SK-N-SH (cell line): Measurements from ENCODE around the gene MAD1L1. TPM values are rescaled to one million over a fixed set of nuclear protein-coding genes. Genes with fewer than 3 reads are reported as not detected.

ENCODE experiments used
- CTCF ChIA-PET: fragments of 300-600, 350-600 bp; formaldehyde crosslinking; extraction: SDS; loops from one replicate; lab custom pipeline; 2021; lab: Yijun Ruan, JAX
- POLR2A ChIA-PET: fragments of 350-600 bp; sonication (Branson Sonifier 250); formaldehyde crosslinking; extraction: SDS; loops from one replicate; lab custom pipeline; 2020; ENCODE audit warnings: antibody characterized with exemption, inconsistent platforms; lab: Yijun Ruan, JAX
- DNase-seq: peaks from one replicate; pipeline ENCODE4 v3.0.0; 2012
- H2AFZ ChIP-seq: fragments of 200-600 bp; sonication (generic); 2 replicates; pipeline ENCODE4 v1.8.1; 2016; ENCODE audit warnings: antibody characterized with exemption, mild to moderate bottlenecking, low read depth
- H3F3A ChIP-seq: fragments of 200-600 bp; sonication (generic); replicated peaks from 2 replicates; pipeline ENCODE3; 2016; ENCODE audit warnings: antibody characterized with exemption, mild to moderate bottlenecking; ENCODE audit not compliant: insufficient read depth
- H3K27ac ChIP-seq, 2 experiments: fragments of 200-500 bp in 1 of 2; fragments of 200-600 bp in 1 of 2; sonication (Bioruptor generic) in 1 of 2; sonication (generic), shearing (Covaris generic) in 1 of 2; 2 replicates each; pipeline versions ENCODE4 v1.5.1 to v1.6.1; 2014 to 2016; ENCODE audit warnings: low read depth in 2 of 2, inconsistent platforms in 1 of 2, low read length in 1 of 2, mild to moderate bottlenecking in 1 of 2, mixed read lengths in 1 of 2
- H3K27me3 ChIP-seq: fragments of 200-600 bp; sonication (generic), shearing (Covaris generic); 2 replicates; pipeline ENCODE4 v1.6.1; 2016; ENCODE audit warnings: mixed run types; ENCODE audit not compliant: insufficient read depth
- H3K36me3 ChIP-seq, 2 experiments: fragments of 200-500 bp in 1 of 2; fragments of 200-600 bp in 1 of 2; sonication (Bioruptor generic) in 1 of 2; sonication (generic) in 1 of 2; replicated peaks in 1 of 2; 2 replicates each; pipeline versions ENCODE3 to v1.5.1; 2014 to 2016; ENCODE audit warnings: low read length in 1 of 2, mild to moderate bottlenecking in 1 of 2; ENCODE audit not compliant: insufficient read depth in 2 of 2, control insufficient read depth in 1 of 2
- H3K4me1 ChIP-seq, 2 experiments: fragments of 200-500 bp in 1 of 2; fragments of 200-600 bp in 1 of 2; sonication (Bioruptor generic) in 1 of 2; sonication (generic), shearing (Covaris generic) in 1 of 2; 2 replicates each; pipeline versions ENCODE4 v1.5.1 to v1.6.1; 2014 to 2016; ENCODE audit warnings: low read depth in 1 of 2, low read length in 1 of 2, mixed run types in 1 of 2; ENCODE audit not compliant: insufficient read depth in 2 of 2, control insufficient read depth in 1 of 2
- H3K4me2 ChIP-seq: fragments of 200-600 bp; sonication (generic), shearing (Covaris generic); 2 replicates; pipeline ENCODE4 v1.6.1; 2017; ENCODE audit warnings: mixed run types
- H3K4me3 ChIP-seq, 2 experiments: fragments of 200-500 bp in 1 of 2; fragments of 200-600 bp in 1 of 2; sonication (Bioruptor generic) in 1 of 2; sonication (generic), shearing (Covaris generic) in 1 of 2; 2 replicates each; pipeline versions ENCODE4 v1.5.1 to v1.8.1; 2014 to 2016; ENCODE audit warnings: low read depth in 2 of 2, inconsistent platforms in 1 of 2, low read length in 1 of 2, mild to moderate bottlenecking in 1 of 2, mixed read lengths in 1 of 2, moderate library complexity in 1 of 2
- H3K79me2 ChIP-seq: fragments of 200-600 bp; sonication (generic); 2 replicates; pipeline ENCODE4 v1.8.1; 2017; ENCODE audit warnings: mild to moderate bottlenecking; ENCODE audit not compliant: insufficient read depth
- H3K9ac ChIP-seq: fragments of 200-600 bp; sonication (generic); 2 replicates; pipeline ENCODE4 v1.6.1; 2017; ENCODE audit warnings: mixed run types
- H3K9me2 ChIP-seq: fragments of 200-600 bp; sonication (generic); 2 replicates; pipeline ENCODE4 v1.6.1; 2017; ENCODE audit warnings: mixed run types
- H3K9me3 ChIP-seq: fragments of 200-600 bp; sonication (generic); 2 replicates; pipeline ENCODE4 v1.6.1; 2017; ENCODE audit warnings: mixed run types, mild to moderate bottlenecking, moderate library complexity
- H4K20me1 ChIP-seq: fragments of 200-600 bp; sonication (generic); 2 replicates; pipeline ENCODE4 v1.6.1; 2017; ENCODE audit warnings: mild to moderate bottlenecking, mixed run types; ENCODE audit not compliant: insufficient read depth
- CHD2 ChIP-seq: fragments of 150-350 bp; IDR thresholded peaks from 2 replicates; pipeline ENCODE4 v1.6.1; 2018; ENCODE audit warnings: low read length; ENCODE audit not compliant: partially characterized antibody
- EP300 ChIP-seq, 2 experiments: IDR thresholded peaks; 2 replicates each; pipeline versions ENCODE4 v1.4.0 to v1.6.1; 2012; ENCODE audit warnings: borderline replicate concordance in 1 of 2, low read depth in 1 of 2, low read length in 1 of 2
- EZH2phosphoT487 ChIP-seq: fragments of 200-600 bp; sonication (generic); IDR thresholded peaks from 2 replicates; pipeline ENCODE4 v1.6.1; 2017; ENCODE audit warnings: low read depth, mixed run types, mild to moderate bottlenecking, antibody characterized with exemption, moderate library complexity, borderline replicate concordance
- FOXJ3 ChIP-seq: sonication (generic); formaldehyde crosslinking; IDR thresholded peaks from 2 replicates; pipeline ENCODE4 v1.5.1; 2020; ENCODE audit warnings: mild to moderate bottlenecking, missing genetic modification reagents
- MXI1 ChIP-seq: IDR thresholded peaks from 2 replicates; pipeline ENCODE4 v1.6.1; 2012; ENCODE audit warnings: mild to moderate bottlenecking, low read depth, low read length, improper control_type of control experiment
- NFIC ChIP-seq: IDR thresholded peaks from 2 replicates; pipeline ENCODE4 v1.4.0; 2012; ENCODE audit warnings: borderline replicate concordance
- RAD21 ChIP-seq: IDR thresholded peaks from 2 replicates; pipeline ENCODE4 v1.6.1; 2012; ENCODE audit warnings: mild to moderate bottlenecking, low read length
- RCOR1 ChIP-seq: fragments of 150-350 bp; IDR thresholded peaks from 2 replicates; pipeline ENCODE4 v1.6.1; 2017; ENCODE audit warnings: antibody characterized with exemption, low read length
- RFX5 ChIP-seq: IDR thresholded peaks from 2 replicates; pipeline ENCODE4 v1.6.1; 2012; ENCODE audit warnings: mild to moderate bottlenecking, improper control_type of control experiment, low read length
- RXRA ChIP-seq: IDR thresholded peaks from 2 replicates; pipeline ENCODE4 v1.4.0; 2012; ENCODE audit warnings: low read depth, mild to moderate bottlenecking, borderline replicate concordance
- SMC3 ChIP-seq: IDR thresholded peaks from 2 replicates; pipeline ENCODE4 v1.6.1; 2012; ENCODE audit warnings: low read depth, low read length, improper control_type of control experiment
- WGBS: methylation state at CpG from one replicate; pipeline ENCODE4 v1.1.6; 2017; ENCODE audit warnings: low lambda C conversion rate; 5-methylcytosine and 5-hydroxymethylcytosine counted together
- polyA plus RNA-seq, 3 experiments: library from polyadenylated mRNA; depleted of rRNA; stranded (reverse); fragments of >200 nt; gene quantifications; 2 replicates each; pipeline ENCODE4 v1.2.3, GENCODE V29; 2012
- TF ChIP-seq, protein P1 (sequence below): IDR thresholded peaks from 2 replicates; pipeline ENCODE4 v1.4.0; 2012; ENCODE audit warnings: low read depth, borderline replicate concordance
- TF ChIP-seq, protein P2 (sequence below): IDR thresholded peaks from 2 replicates; pipeline ENCODE4 v1.4.0; 2012; ENCODE audit warnings: low read depth, borderline replicate concordance
- TF ChIP-seq, protein P3 (sequence below): IDR thresholded peaks from 2 replicates; pipeline ENCODE4 v1.6.1; 2012; ENCODE audit warnings: mild to moderate bottlenecking, low read depth, low read length, moderate library complexity
- TF ChIP-seq, protein P4 (sequence below): IDR thresholded peaks from 2 replicates; pipeline ENCODE4; 2012

The MAD1L1 gene
- polyA plus RNA-seq, 1 of the 3 experiments (the other 2 are of a cell fraction): 46.2 TPM

DNA sequence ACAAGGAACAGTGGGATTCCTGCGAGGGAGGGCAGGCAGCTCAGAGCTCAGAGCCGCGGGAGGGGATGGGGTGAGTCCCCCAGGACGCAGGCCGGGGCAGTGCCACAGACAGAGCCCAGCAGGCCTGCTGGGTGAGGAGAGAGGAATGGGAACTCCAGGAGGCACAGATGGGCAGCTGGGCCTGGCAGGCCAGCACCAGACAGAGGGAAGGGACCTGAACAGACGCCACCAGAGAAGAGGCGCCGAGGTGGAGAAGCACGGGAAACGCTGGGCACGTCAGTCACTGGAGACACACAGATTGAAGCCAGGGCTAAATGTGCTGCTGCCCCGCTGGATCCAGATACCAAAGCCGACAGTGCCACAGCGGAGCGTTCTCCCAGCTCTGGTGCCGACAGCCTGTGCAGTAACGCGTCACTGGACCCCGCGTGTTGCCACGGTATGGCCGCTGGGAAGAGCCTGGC is 225.8 kb downstream of the MAD1L1 start:
- WGBS: 91% methylated on average over 22 of the region's 22 CpGs
- H2AFZ ChIP-seq: no peak overlapping the region
- H3K4me2 ChIP-seq: no peak overlapping the region
- CTCF ChIA-PET: interaction anchor here (1.0 to 1.4 kb wide), 3 partner anchors 52 to 342 kb away, joined by 3 read pairs; no protein-coding TSS in a partner anchor
- POLR2A ChIA-PET: no interaction called here
- peaks cover 0 to 85% of the 10 kb centered on the region in 2 experiments; a peak in 1 of 4 replicates for H3K4me1 ChIP-seq
- H3K27me3 ChIP-seq: no peaks in the 10 kb centered on the region
- H3F3A ChIP-seq: no peaks in the 10 kb centered on the region
- TF ChIP-seq, protein P1, sequence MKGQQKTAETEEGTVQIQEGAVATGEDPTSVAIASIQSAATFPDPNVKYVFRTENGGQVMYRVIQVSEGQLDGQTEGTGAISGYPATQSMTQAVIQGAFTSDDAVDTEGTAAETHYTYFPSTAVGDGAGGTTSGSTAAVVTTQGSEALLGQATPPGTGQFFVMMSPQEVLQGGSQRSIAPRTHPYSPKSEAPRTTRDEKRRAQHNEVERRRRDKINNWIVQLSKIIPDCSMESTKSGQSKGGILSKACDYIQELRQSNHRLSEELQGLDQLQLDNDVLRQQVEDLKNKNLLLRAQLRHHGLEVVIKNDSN: no peak
- TF ChIP-seq, protein P2, sequence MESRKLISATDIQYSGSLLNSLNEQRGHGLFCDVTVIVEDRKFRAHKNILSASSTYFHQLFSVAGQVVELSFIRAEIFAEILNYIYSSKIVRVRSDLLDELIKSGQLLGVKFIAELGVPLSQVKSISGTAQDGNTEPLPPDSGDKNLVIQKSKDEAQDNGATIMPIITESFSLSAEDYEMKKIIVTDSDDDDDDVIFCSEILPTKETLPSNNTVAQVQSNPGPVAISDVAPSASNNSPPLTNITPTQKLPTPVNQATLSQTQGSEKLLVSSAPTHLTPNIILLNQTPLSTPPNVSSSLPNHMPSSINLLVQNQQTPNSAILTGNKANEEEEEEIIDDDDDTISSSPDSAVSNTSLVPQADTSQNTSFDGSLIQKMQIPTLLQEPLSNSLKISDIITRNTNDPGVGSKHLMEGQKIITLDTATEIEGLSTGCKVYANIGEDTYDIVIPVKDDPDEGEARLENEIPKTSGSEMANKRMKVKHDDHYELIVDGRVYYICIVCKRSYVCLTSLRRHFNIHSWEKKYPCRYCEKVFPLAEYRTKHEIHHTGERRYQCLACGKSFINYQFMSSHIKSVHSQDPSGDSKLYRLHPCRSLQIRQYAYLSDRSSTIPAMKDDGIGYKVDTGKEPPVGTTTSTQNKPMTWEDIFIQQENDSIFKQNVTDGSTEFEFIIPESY: no peak
- no peak for TF ChIP-seq RXRA
- TF ChIP-seq RAD21: no peak
- no peak for TF ChIP-seq FOXJ3 (CRISPR knock-in tag)
- no peak for TF ChIP-seq RCOR1
- TF ChIP-seq RFX5: no peak
- TF ChIP-seq SMC3: no peak
- no peak for TF ChIP-seq MXI1
- TF ChIP-seq, protein P3, sequence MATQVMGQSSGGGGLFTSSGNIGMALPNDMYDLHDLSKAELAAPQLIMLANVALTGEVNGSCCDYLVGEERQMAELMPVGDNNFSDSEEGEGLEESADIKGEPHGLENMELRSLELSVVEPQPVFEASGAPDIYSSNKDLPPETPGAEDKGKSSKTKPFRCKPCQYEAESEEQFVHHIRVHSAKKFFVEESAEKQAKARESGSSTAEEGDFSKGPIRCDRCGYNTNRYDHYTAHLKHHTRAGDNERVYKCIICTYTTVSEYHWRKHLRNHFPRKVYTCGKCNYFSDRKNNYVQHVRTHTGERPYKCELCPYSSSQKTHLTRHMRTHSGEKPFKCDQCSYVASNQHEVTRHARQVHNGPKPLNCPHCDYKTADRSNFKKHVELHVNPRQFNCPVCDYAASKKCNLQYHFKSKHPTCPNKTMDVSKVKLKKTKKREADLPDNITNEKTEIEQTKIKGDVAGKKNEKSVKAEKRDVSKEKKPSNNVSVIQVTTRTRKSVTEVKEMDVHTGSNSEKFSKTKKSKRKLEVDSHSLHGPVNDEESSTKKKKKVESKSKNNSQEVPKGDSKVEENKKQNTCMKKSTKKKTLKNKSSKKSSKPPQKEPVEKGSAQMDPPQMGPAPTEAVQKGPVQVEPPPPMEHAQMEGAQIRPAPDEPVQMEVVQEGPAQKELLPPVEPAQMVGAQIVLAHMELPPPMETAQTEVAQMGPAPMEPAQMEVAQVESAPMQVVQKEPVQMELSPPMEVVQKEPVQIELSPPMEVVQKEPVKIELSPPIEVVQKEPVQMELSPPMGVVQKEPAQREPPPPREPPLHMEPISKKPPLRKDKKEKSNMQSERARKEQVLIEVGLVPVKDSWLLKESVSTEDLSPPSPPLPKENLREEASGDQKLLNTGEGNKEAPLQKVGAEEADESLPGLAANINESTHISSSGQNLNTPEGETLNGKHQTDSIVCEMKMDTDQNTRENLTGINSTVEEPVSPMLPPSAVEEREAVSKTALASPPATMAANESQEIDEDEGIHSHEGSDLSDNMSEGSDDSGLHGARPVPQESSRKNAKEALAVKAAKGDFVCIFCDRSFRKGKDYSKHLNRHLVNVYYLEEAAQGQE: no peak
- no peak for TF ChIP-seq NFIC
- no peak for TF ChIP-seq EP300 (IDR thresholded peaks at IDR 0.05; ENCODE audit: borderline replicate concordance in 1 of 2, low read depth in 1 of 2, low read length in 1 of 2)
- TF ChIP-seq EZH2phosphoT487: no peak
- TF ChIP-seq, protein P4, sequence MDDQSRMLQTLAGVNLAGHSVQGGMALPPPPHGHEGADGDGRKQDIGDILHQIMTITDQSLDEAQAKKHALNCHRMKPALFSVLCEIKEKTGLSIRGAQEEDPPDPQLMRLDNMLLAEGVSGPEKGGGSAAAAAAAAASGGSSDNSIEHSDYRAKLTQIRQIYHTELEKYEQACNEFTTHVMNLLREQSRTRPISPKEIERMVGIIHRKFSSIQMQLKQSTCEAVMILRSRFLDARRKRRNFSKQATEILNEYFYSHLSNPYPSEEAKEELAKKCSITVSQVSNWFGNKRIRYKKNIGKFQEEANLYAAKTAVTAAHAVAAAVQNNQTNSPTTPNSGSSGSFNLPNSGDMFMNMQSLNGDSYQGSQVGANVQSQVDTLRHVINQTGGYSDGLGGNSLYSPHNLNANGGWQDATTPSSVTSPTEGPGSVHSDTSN: no peak
- TF ChIP-seq CHD2: no peak
- H3K9me3 ChIP-seq: no peaks in the 10 kb centered on the region
- no peaks in the 10 kb centered on the region for H3K79me2 ChIP-seq
- H3K4me3 ChIP-seq: no peak overlapping the region
- no peaks in the 10 kb centered on the region for H3K36me3 ChIP-seq
- H3K27ac ChIP-seq: peak overlapping the region in 1 of 2 experiments; percentile 2; a peak in 1 of 4 replicates
- no peaks in the 10 kb centered on the region for H4K20me1 ChIP-seq
- H3K9ac ChIP-seq: no peak overlapping the region
- no peak for DNase-seq
- H3K9me2 ChIP-seq: no peaks in the 10 kb centered on the region
